H1 (cell line): Measurements from ENCODE around the gene BRSK2. TPM values are rescaled to one million over a fixed set of nuclear protein-coding genes. Genes with fewer than 3 reads are reported as not detected.

ENCODE experiments used
- CTCF ChIA-PET: fragments of 300-600 bp; sonication (Branson Sonifier 250); formaldehyde crosslinking; loops from one replicate; lab custom pipeline; 2021; ENCODE audit not compliant: partially characterized antibody; lab: Charles Lee
- POLR2A ChIA-PET: fragments of 300-600 bp; sonication (Branson Sonifier 250); formaldehyde crosslinking; loops from one replicate; lab custom pipeline; 2021; ENCODE audit warnings: inconsistent platforms; ENCODE audit not compliant: partially characterized antibody; lab: Charles Lee
- DNase-seq, 2 experiments: peaks; one replicate each; pipeline versions ENCODE4 v3.0.0 to v3.0.0-alpha.2; 2010 to 2022; ENCODE audit warnings: low spot score in 2 of 2, low read depth in 1 of 2, mixed read lengths in 1 of 2
- FAIRE-seq: peaks from 2 replicates; lab custom pipeline; 2011; peaks lifted over from hg19 to GRCh38; lab: Jason Lieb, UNC
- H2AFZ ChIP-seq: 2 replicates; pipeline ENCODE4 v1.8.1; 2012; ENCODE audit warnings: low read length, inconsistent platforms
- H2AK5ac ChIP-seq: 2 replicates; pipeline ENCODE4 v1.6.1; 2013; ENCODE audit warnings: low read depth, low read length
- H2BK120ac ChIP-seq: replicated peaks from 2 replicates; pipeline ENCODE3; 2013; ENCODE audit warnings: low read depth, low read length, inconsistent platforms
- H2BK12ac ChIP-seq: 2 replicates; pipeline ENCODE4 v1.6.1; 2013; ENCODE audit warnings: low read depth, low read length
- H2BK15ac ChIP-seq: 2 replicates; pipeline ENCODE4 v1.6.1; 2013; ENCODE audit warnings: low read length
- H2BK20ac ChIP-seq: 2 replicates; pipeline ENCODE4 v1.6.1; 2013; ENCODE audit warnings: low read length
- H2BK5ac ChIP-seq: 2 replicates; pipeline ENCODE4 v1.6.1; 2013; ENCODE audit warnings: low read depth, low read length
- H3K14ac ChIP-seq: 2 replicates; pipeline ENCODE4 v1.6.1; 2013; ENCODE audit warnings: inconsistent platforms; ENCODE audit not compliant: insufficient read length
- H3K18ac ChIP-seq: 2 replicates; pipeline ENCODE4 v1.6.1; 2013; ENCODE audit warnings: low read length; ENCODE audit errors: extremely low read depth
- H3K23ac ChIP-seq: 2 replicates; pipeline ENCODE4 v1.6.1; 2013; ENCODE audit warnings: inconsistent platforms; ENCODE audit not compliant: insufficient read length
- H3K23me2 ChIP-seq: 2 replicates; pipeline ENCODE4 v1.6.1; 2013; ENCODE audit warnings: low read depth, low read length
- H3K27ac ChIP-seq: 2 replicates; pipeline ENCODE4 v1.6.1; 2011; ENCODE audit warnings: low read depth, low read length, inconsistent platforms
- H3K27me3 ChIP-seq, 4 experiments: replicated peaks in 1 of 4; 1 replicate in 1 of 4; 2 replicates in 3 of 4; pipeline versions ENCODE4 v1.6.1 to v1.8.1; 2011 to 2013; ENCODE audit warnings: low read length in 3 of 4, mild to moderate bottlenecking in 3 of 4, inconsistent platforms in 2 of 4, mixed read lengths in 2 of 4, moderate library complexity in 1 of 4; ENCODE audit not compliant: control insufficient read depth in 3 of 4, insufficient read depth in 3 of 4; ENCODE audit errors: extremely low read depth in 1 of 4
- H3K36me3 ChIP-seq, 4 experiments: 2 replicates each; pipeline versions ENCODE4 v1.6.1 to v1.8.1; 2011 to 2013; ENCODE audit warnings: mild to moderate bottlenecking in 4 of 4, low read length in 3 of 4, moderate library complexity in 2 of 4, control low read depth in 1 of 4, inconsistent platforms in 1 of 4; ENCODE audit not compliant: insufficient read depth in 4 of 4, control insufficient read depth in 2 of 4
- H3K4ac ChIP-seq: replicated peaks from 2 replicates; pipeline ENCODE3; 2013; ENCODE audit warnings: low read length, low read depth, mixed read lengths, inconsistent platforms; ENCODE audit not compliant: insufficient read length
- H3K4me1 ChIP-seq, 4 experiments: replicated peaks in 1 of 4; 1 replicate in 1 of 4; 2 replicates in 3 of 4; pipeline versions ENCODE4 v1.6.1 to v1.8.1; 2011 to 2013; ENCODE audit warnings: low read length in 3 of 4, inconsistent platforms in 2 of 4, mixed read lengths in 1 of 4; ENCODE audit not compliant: insufficient read depth in 4 of 4, control insufficient read depth in 3 of 4
- H3K4me2 ChIP-seq, 2 experiments: 2 replicates each; pipeline versions ENCODE4 v1.6.1 to v1.8.1; 2011 to 2013; ENCODE audit warnings: low read depth in 2 of 2, low read length in 2 of 2, control low read depth in 1 of 2, inconsistent platforms in 1 of 2, mild to moderate bottlenecking in 1 of 2; ENCODE audit not compliant: insufficient read depth in 1 of 2
- H3K4me3 ChIP-seq, 4 experiments: fragments of 200-600, 300-600 bp in 1 of 4; sonication (generic), shearing (Covaris generic), sonication (Bioruptor Twin) in 1 of 4; 2 replicates each; pipeline versions ENCODE4 v1.5.1 to v1.8.1; 2011 to 2016; ENCODE audit warnings: low read length in 4 of 4, low read depth in 3 of 4, control low read depth in 2 of 4, inconsistent platforms in 2 of 4, mild to moderate bottlenecking in 2 of 4, mixed read lengths in 1 of 4, moderate library complexity in 1 of 4; ENCODE audit not compliant: insufficient read depth in 2 of 4; ENCODE audit errors: extremely low read depth in 1 of 4
- H3K56ac ChIP-seq: replicated peaks from 2 replicates; pipeline ENCODE3; 2013; ENCODE audit warnings: low read depth, mild to moderate bottlenecking, mixed read lengths, low read length, inconsistent platforms; ENCODE audit not compliant: insufficient read length
- H3K79me1 ChIP-seq: 2 replicates; pipeline ENCODE4 v1.6.1; 2013; ENCODE audit warnings: low read depth, low read length, control low read depth
- H3K79me2 ChIP-seq, 2 experiments: 2 replicates each; pipeline versions ENCODE4 v1.6.1 to v1.8.1; 2012 to 2013; ENCODE audit warnings: low read length in 2 of 2, mild to moderate bottlenecking in 2 of 2, inconsistent platforms in 1 of 2; ENCODE audit not compliant: insufficient read depth in 2 of 2, control insufficient read depth in 1 of 2
- H3K9ac ChIP-seq, 4 experiments: replicated peaks in 1 of 4; 1 replicate in 1 of 4; 2 replicates in 3 of 4; pipeline versions ENCODE4 v1.6.1 to v1.8.1; 2011 to 2013; ENCODE audit warnings: low read depth in 3 of 4, low read length in 3 of 4, control low read depth in 2 of 4, mild to moderate bottlenecking in 2 of 4, moderate library complexity in 2 of 4, inconsistent platforms in 1 of 4; ENCODE audit errors: extremely low read depth in 1 of 4
- H3K9me3 ChIP-seq, 2 experiments: 2 replicates each; pipeline versions ENCODE4 v1.6.1 to v1.8.1; 2012 to 2013; ENCODE audit warnings: mild to moderate bottlenecking in 2 of 2, moderate library complexity in 2 of 2, control low read depth in 1 of 2, inconsistent platforms in 1 of 2, low read depth in 1 of 2, low read length in 1 of 2, mixed read lengths in 1 of 2; ENCODE audit not compliant: insufficient read depth in 2 of 2
- H4K20me1 ChIP-seq, 2 experiments: replicated peaks in 1 of 2; 2 replicates each; pipeline versions ENCODE3 to v1.8.1; 2011 to 2013; ENCODE audit warnings: inconsistent platforms in 2 of 2, low read length in 2 of 2, mild to moderate bottlenecking in 1 of 2; ENCODE audit not compliant: insufficient read depth in 2 of 2, control insufficient read depth in 1 of 2
- H4K5ac ChIP-seq: 2 replicates; pipeline ENCODE4 v1.6.1; 2013; ENCODE audit warnings: low read length, low read depth, mixed read lengths, inconsistent platforms; ENCODE audit not compliant: insufficient read length
- H4K8ac ChIP-seq: 2 replicates; pipeline ENCODE4 v1.8.0; 2013; ENCODE audit warnings: mild to moderate bottlenecking, moderate library complexity, low read length, inconsistent platforms; ENCODE audit not compliant: insufficient read depth; ENCODE audit errors: extremely low read depth
- H4K91ac ChIP-seq: replicated peaks from 2 replicates; pipeline ENCODE3; 2013; ENCODE audit warnings: low read length, mixed read lengths, inconsistent platforms; ENCODE audit not compliant: insufficient read length
- CHD2 ChIP-seq: IDR thresholded peaks from 2 replicates; pipeline ENCODE4 v1.6.1; 2012; ENCODE audit warnings: low read length, improper control_type of control experiment
- EP300 ChIP-seq, 2 experiments: IDR thresholded peaks; 1 replicate in 1 of 2; 2 replicates in 1 of 2; pipeline ENCODE4 v1.6.1; 2011 to 2012; ENCODE audit warnings: low read depth in 2 of 2, low read length in 2 of 2, mild to moderate bottlenecking in 2 of 2, borderline replicate concordance in 1 of 2, inconsistent platforms in 1 of 2, moderate library complexity in 1 of 2
- EZH2 ChIP-seq: fragments of 200-600 bp; sonication (generic); IDR thresholded peaks from 2 replicates; pipeline ENCODE4 v1.7.1; 2012; ENCODE audit warnings: low read depth, mild to moderate bottlenecking, moderate library complexity, low read length, inconsistent platforms; ENCODE audit not compliant: severe bottlenecking
- FOSL1 ChIP-seq: IDR thresholded peaks from 2 replicates; pipeline ENCODE4 v1.6.1; 2011; ENCODE audit warnings: mild to moderate bottlenecking, low read depth, low read length, moderate library complexity; ENCODE audit not compliant: insufficient read depth
- RBBP5 ChIP-seq: IDR thresholded peaks from 2 replicates; pipeline ENCODE4 v1.7.1; 2012; ENCODE audit warnings: low read depth, mild to moderate bottlenecking, inconsistent platforms, low read length, moderate library complexity, borderline replicate concordance
- SAP30 ChIP-seq: fragments of 300-600 bp; sonication (generic); IDR thresholded peaks from 2 replicates; pipeline ENCODE4 v1.7.1; 2012; ENCODE audit warnings: low read length, moderate library complexity, mild to moderate bottlenecking, inconsistent platforms; ENCODE audit not compliant: insufficient read depth, insufficient replicate concordance
- SP1 ChIP-seq: IDR thresholded peaks from 2 replicates; pipeline ENCODE4 v1.6.1; 2011; ENCODE audit warnings: low read depth, low read length
- SP4 ChIP-seq: IDR thresholded peaks from 2 replicates; pipeline ENCODE4 v1.6.1; 2012; ENCODE audit warnings: low read length, inconsistent platforms
- WGBS, 2 experiments: shearing (Covaris generic) in 1 of 2; methylation state at CpG; one replicate each; pipeline versions ENCODE4 v1.1.6 to v1.1.7; 2013 to 2015; ENCODE audit warnings: low lambda C conversion rate in 2 of 2, mixed read lengths in 2 of 2, inconsistent platforms in 1 of 2, low coverage in 1 of 2, missing lambda C conversion rate in 1 of 2; ENCODE audit not compliant: insufficient replicate concordance in 2 of 2, insufficient coverage in 1 of 2, insufficient read length in 1 of 2; ENCODE audit errors: extremely low coverage in 1 of 2, missing lambda C conversion rate in 1 of 2; 5-methylcytosine and 5-hydroxymethylcytosine counted together
- polyA plus RNA-seq, 7 experiments: library from polyadenylated mRNA; depleted of rRNA in 3 of 7; stranded (reverse) in 5 of 7; unstranded in 2 of 7; fragments of >200 nt in 5 of 7; fragments of 200-250 nt in 2 of 7; gene quantifications; 1 replicate in 5 of 7; 2 replicates in 1 of 7; 4 replicates in 1 of 7; pipeline versions ENCODE4 v1.2.1 to v1.2.3, GENCODE V29; 2011 to 2013; ENCODE audit warnings: missing spikeins in 2 of 7, mixed read lengths in 2 of 7
- total RNA-seq: library from RNA; stranded (reverse); fragmentation: NEBNext Ultra II Directional; extraction: Animal tissue kit (Norgen Biotek cat#: 25700); gene quantifications from 2 replicates; pipeline ENCODE4 v1.2.1, GENCODE V29; 2021
- TF ChIP-seq, protein P1 (sequence below): IDR thresholded peaks from 2 replicates; pipeline ENCODE4 v1.6.1; 2011; ENCODE audit warnings: low read length, improper control_type of control experiment
- TF ChIP-seq, protein P2 (sequence below), 3 experiments: IDR thresholded peaks; 1 replicate in 2 of 3; 2 replicates in 1 of 3; pipeline versions ENCODE4 v1.5.1 to v1.6.1; 2011; ENCODE audit warnings: low read length in 3 of 3, mild to moderate bottlenecking in 3 of 3, inconsistent platforms in 2 of 3, low read depth in 1 of 3, moderate library complexity in 1 of 3; ENCODE audit not compliant: insufficient read depth in 1 of 3; ENCODE audit errors: control extremely low read depth in 1 of 3

Gene BRSK2
- total and polyA plus RNA-seq, 2 of the 8 experiments (the other 6 are each of a cell fraction or from before 2014, with no cell fraction given), result 17.3 to 27.1 TPM

DNA sequence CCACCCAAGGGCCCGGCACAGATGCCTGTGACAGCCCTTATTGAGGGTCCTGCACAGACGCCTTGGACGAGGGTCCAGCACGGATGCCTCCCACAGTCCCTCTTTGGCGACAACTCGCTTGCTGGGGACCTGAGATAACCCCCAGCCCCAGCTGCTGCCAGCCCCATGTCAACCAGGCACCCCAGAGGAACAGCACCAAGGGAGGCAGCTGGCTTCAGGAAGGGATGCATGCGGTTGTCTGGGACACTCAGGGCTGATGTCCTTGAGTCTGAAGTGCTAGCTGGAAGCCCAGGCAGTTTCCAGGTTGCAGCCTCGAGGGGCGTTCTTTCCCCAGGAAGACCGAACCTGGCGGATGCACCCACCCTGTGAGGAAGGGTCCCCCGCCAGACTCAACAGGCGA is 63.0 kb downstream of the BRSK2 start:
- no peak overlapping the region for H4K5ac ChIP-seq
- DNase-seq (no peak), FAIRE-seq (no peak)
- H4K20me1 ChIP-seq, result peaks cover 0 to 8% of the 10 kb centered on the region in 2 experiments
- H3K14ac ChIP-seq, result no peak overlapping the region
- ChIA-PET POLR2A (no interaction called here), CTCF (interaction anchor here (0.6 to 3.3 kb wide), 8 partner anchors 11 to 70 kb away, joined by 3 to 17 read pairs (median 5); no protein-coding TSS in a partner anchor)
- H3K4me2 ChIP-seq, result no peak overlapping the region
- H2BK5ac ChIP-seq, result no peak overlapping the region
- no peak overlapping the region for H2BK15ac ChIP-seq
- no peak overlapping the region for H3K9ac ChIP-seq
- H3K4me3 ChIP-seq, result no peak overlapping the region
- no peaks in the 10 kb centered on the region for H3K27me3 ChIP-seq
- peaks cover 0 to 15% (median 6%) of the 10 kb centered on the region in 4 experiments; a peak in 4 of 8 replicates for H3K36me3 ChIP-seq
- H3K18ac ChIP-seq, result no peak overlapping the region
- H3K56ac ChIP-seq, result no peak overlapping the region
- no peak overlapping the region for H2BK120ac ChIP-seq
- peaks cover 5% of the 10 kb centered on the region; the same call in 1 of the 2 replicates for H3K79me1 ChIP-seq
- H3K79me2 ChIP-seq, result no peaks in the 10 kb centered on the region
- H3K27ac ChIP-seq, result no peak overlapping the region
- no peak overlapping the region for H2BK12ac ChIP-seq
- H4K8ac ChIP-seq, result no peak overlapping the region
- WGBS, 2 experiments, result 85% methylated on average over 11 of the region's 13 CpGs; no CpG with 5 or more reads in 1 of the 2 experiments
- H3K4ac ChIP-seq, result no peak overlapping the region
- H3K23ac ChIP-seq, result no peak overlapping the region
- H4K91ac ChIP-seq, result no peak overlapping the region
- H3K23me2 ChIP-seq, result no peaks in the 10 kb centered on the region
- H3K9me3 ChIP-seq, result no peaks in the 10 kb centered on the region
- no peaks in the 10 kb centered on the region for H3K4me1 ChIP-seq
- H2AK5ac ChIP-seq, result no peak overlapping the region
- H2BK20ac ChIP-seq, result no peak overlapping the region
- H2AFZ ChIP-seq, result no peak overlapping the region
- TF ChIP-seq, protein P1, sequence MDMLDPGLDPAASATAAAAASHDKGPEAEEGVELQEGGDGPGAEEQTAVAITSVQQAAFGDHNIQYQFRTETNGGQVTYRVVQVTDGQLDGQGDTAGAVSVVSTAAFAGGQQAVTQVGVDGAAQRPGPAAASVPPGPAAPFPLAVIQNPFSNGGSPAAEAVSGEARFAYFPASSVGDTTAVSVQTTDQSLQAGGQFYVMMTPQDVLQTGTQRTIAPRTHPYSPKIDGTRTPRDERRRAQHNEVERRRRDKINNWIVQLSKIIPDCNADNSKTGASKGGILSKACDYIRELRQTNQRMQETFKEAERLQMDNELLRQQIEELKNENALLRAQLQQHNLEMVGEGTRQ, result no peak
- TF ChIP-seq RBBP5, result no peak
- TF ChIP-seq CHD2, result no peak
- TF ChIP-seq EP300 (IDR thresholded peaks at IDR 0.05; ENCODE audit: borderline replicate concordance in 1 of 2, low read depth in 2 of 2, low read length in 2 of 2), result no peak
- TF ChIP-seq SP4, result no peak
- no peak for TF ChIP-seq SP1
- no peak for TF ChIP-seq EZH2
- TF ChIP-seq, protein P2, sequence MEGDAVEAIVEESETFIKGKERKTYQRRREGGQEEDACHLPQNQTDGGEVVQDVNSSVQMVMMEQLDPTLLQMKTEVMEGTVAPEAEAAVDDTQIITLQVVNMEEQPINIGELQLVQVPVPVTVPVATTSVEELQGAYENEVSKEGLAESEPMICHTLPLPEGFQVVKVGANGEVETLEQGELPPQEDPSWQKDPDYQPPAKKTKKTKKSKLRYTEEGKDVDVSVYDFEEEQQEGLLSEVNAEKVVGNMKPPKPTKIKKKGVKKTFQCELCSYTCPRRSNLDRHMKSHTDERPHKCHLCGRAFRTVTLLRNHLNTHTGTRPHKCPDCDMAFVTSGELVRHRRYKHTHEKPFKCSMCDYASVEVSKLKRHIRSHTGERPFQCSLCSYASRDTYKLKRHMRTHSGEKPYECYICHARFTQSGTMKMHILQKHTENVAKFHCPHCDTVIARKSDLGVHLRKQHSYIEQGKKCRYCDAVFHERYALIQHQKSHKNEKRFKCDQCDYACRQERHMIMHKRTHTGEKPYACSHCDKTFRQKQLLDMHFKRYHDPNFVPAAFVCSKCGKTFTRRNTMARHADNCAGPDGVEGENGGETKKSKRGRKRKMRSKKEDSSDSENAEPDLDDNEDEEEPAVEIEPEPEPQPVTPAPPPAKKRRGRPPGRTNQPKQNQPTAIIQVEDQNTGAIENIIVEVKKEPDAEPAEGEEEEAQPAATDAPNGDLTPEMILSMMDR (IDR thresholded peaks at IDR 0.05; ENCODE audit: control extremely low read depth in 1 of 3, insufficient read depth in 1 of 3, low read depth in 1 of 3, low read length in 3 of 3), result no peak
- no peak for TF ChIP-seq SAP30
- no peak for TF ChIP-seq FOSL1
